Activated CD8-positive, alpha-beta T cell treated with anti-CD3 and anti-CD28 coated beads, Interleukin-2, amount 10 ng/mL, durations not matched to agents 7 days and 5 days (primary cell): ENCODE data around the gene PRPF38A. TPM values are rescaled to one million over a fixed set of nuclear protein-coding genes. Genes with fewer than 3 reads are reported as not detected.

Source experiments
- ATAC-seq: fragments of 150-1000 bp; cut with Tn5 transposase; one replicate; pipeline ENCODE4 v1.10.0; 2021; ENCODE audit warnings: moderate library complexity
- CTCF ChIA-PET: fragments of 350-600 bp; sonication (Branson Sonifier 250); formaldehyde crosslinking; loops from one replicate; lab custom pipeline; 2021; ENCODE audit warnings: antibody characterized with exemption; lab: Charles Lee
- POLR2A ChIA-PET: fragments of 350-600 bp; sonication (Branson Sonifier 250); formaldehyde crosslinking; loops from one replicate; lab custom pipeline; 2021; ENCODE audit warnings: antibody characterized with exemption; lab: Charles Lee
- DNase-seq: peaks from one replicate; pipeline ENCODE4 v3.0.0-alpha.2; 2020
- H3K27ac Mint-ChIP-seq: one replicate; pipeline ENCODE4 v1.8.0; 2021; ENCODE audit warnings: mild to moderate bottlenecking, mixed read lengths
- H3K27me3 Mint-ChIP-seq: one replicate; pipeline ENCODE4 v1.8.0; 2021; ENCODE audit warnings: low read depth, mixed read lengths
- H3K36me3 Mint-ChIP-seq: one replicate; pipeline ENCODE4 v1.8.0; 2021; ENCODE audit warnings: low read depth, mixed read lengths
- H3K4me1 Mint-ChIP-seq: one replicate; pipeline ENCODE4 v1.8.0; 2021; ENCODE audit warnings: low read depth, mixed read lengths
- H3K4me3 Mint-ChIP-seq: one replicate; pipeline ENCODE4 v1.8.0; 2021; ENCODE audit warnings: mild to moderate bottlenecking, mixed read lengths
- H3K9me3 Mint-ChIP-seq: one replicate; pipeline ENCODE4 v1.8.0; 2022; ENCODE audit warnings: mixed read lengths; ENCODE audit not compliant: insufficient read depth
- total RNA-seq, 2 experiments: library from RNA; stranded (reverse); gene quantifications; one replicate each; pipeline ENCODE4 v1.2.3, GENCODE V29; 2021

PRPF38A gene
- total RNA-seq, 2 experiments from 2014 or later: 102 to 104 TPM

DNA sequence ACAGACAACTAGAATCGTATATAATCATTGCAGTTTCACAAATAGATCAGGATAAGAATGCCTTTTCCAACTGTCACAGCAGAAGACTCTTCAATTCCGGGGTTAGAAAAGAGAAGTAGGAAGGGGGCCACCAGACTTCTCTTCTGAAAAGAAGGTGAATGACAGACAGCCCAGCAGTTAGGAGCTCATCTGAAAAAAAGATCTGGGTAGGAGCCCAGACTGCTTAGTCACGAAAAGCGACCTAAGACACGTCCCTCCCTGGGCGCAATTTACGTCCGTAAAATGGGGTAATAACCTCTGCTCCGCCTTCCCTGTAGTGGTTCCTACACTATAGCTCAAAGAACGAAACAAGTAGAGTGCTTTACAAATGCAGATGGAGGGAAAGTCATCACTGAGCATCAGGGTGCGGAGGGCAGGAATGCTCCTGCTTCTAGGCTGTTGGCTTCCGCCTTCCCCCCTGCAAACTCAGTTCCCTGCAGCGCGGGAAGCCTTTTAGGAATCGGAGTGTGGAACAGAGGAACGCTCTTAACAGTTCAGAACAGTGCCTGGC is 761 bp upstream of the PRPF38A start:
- peak; percentile 80 for DNase-seq
- peaks cover 59% of the 10 kb centered on the region for H3K36me3 Mint-ChIP-seq
- ChIA-PET CTCF (interaction anchor here (0.8 to 3.2 kb wide), 13 partner anchors 8 to 282 kb away, joined by 3 to 34 read pairs (median 4); no protein-coding TSS in a partner anchor), POLR2A (interaction anchor here (0.5 to 4.0 kb wide), 35 partner anchors 9 to 560 kb away, joined by 3 to 43 read pairs (median 4); partner anchors contain the start of genes CC2D1B, SHISAL2A, TUT4 and ZYG11A)
- H3K9me3 Mint-ChIP-seq: no peaks in the 10 kb centered on the region
- peak overlapping the region; percentile 100 for H3K27ac Mint-ChIP-seq
- peak overlapping the region; percentile 100 for H3K4me3 Mint-ChIP-seq
- peaks cover 52% of the 10 kb centered on the region for H3K4me1 Mint-ChIP-seq
- ATAC-seq: peak; percentile 59
- H3K27me3 Mint-ChIP-seq: no peaks in the 10 kb centered on the region

DNA sequence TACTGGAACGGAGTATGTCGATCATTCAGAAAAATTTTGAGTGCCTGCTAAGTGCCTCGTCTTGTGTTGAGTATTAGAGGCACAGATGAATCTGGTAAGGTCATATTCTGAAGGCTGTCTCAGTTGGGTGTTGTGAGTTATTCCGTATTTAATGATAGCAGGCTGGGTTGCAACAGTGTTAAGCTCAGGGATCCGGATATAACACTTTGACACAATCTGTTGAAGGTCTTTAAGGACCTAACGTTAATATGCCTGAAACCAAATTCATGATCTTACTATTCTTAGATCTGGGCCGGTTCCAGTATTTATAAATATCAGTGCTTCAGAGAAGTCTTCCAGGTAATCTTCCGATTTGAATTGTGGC is 555 bp downstream of the PRPF38A start:
- POLR2A ChIA-PET: interaction anchor here (0.6 to 4.0 kb wide), 25 partner anchors 12 to 372 kb away, joined by 3 to 43 read pairs (median 5); partner anchors contain the start of genes CC2D1B, KTI12, SHISAL2A and TUT4
- CTCF ChIA-PET: interaction anchor here (0.9 to 3.2 kb wide), 17 partner anchors 10 to 343 kb away, joined by 3 to 34 read pairs (median 4); partner anchors contain the start of gene TUT4
- peaks cover 59% of the 10 kb centered on the region for H3K36me3 Mint-ChIP-seq
- H3K27ac Mint-ChIP-seq: peak overlapping the region; percentile 100
- H3K27me3 Mint-ChIP-seq: no peaks in the 10 kb centered on the region
- H3K4me1 Mint-ChIP-seq: peaks cover 51% of the 10 kb centered on the region
- DNase-seq (no peak), ATAC-seq (no peak)
- H3K9me3 Mint-ChIP-seq: no peaks in the 10 kb centered on the region
- H3K4me3 Mint-ChIP-seq: peak overlapping the region; percentile 100

DNA sequence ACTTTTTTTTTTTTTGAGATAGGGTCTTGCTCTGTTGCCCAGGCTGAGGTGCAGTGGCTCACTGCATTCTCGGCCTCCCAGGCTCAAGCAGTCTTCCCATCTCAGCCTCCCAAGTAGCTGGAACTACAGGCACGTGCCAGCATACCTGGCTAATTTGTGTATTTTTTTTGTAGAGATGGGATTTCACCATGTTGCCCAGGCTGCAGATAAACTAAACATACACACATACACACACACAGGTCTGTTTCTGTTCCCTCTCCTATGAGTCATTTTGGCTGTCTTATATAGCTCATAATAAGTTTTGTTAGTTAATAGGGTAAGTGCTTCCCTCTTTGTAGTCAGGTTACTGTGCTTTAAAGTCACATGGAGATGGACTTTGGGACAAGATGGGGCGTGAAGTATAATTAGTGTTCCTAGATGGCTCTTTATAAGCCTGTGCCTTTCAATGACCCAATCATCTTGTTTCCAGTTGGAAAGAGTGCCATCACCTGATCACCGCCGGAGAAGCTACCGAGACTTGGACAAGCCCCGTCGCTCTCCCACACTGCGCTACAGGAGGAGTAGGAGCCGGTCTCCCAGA is 9.1 kb downstream of the PRPF38A start:
- ChIA-PET POLR2A (interaction anchor here (9.2 kb wide), 1 partner anchor 8 kb away, joined by 40 read pairs; the partner anchor contains the start of genes ORC1 and PRPF38A), CTCF (interaction anchor here (1.2 kb wide), 1 partner anchor 272 kb away, joined by 3 read pairs; no protein-coding TSS in a partner anchor)
- H3K27ac Mint-ChIP-seq: no peak overlapping the region
- H3K4me1 Mint-ChIP-seq: peaks cover 4% of the 10 kb centered on the region
- DNase-seq: no peak
- no peak for ATAC-seq
- no peaks in the 10 kb centered on the region for H3K27me3 Mint-ChIP-seq
- no peaks in the 10 kb centered on the region for H3K9me3 Mint-ChIP-seq
- H3K36me3 Mint-ChIP-seq: peaks cover 73% of the 10 kb centered on the region
- no peak overlapping the region for H3K4me3 Mint-ChIP-seq

DNA sequence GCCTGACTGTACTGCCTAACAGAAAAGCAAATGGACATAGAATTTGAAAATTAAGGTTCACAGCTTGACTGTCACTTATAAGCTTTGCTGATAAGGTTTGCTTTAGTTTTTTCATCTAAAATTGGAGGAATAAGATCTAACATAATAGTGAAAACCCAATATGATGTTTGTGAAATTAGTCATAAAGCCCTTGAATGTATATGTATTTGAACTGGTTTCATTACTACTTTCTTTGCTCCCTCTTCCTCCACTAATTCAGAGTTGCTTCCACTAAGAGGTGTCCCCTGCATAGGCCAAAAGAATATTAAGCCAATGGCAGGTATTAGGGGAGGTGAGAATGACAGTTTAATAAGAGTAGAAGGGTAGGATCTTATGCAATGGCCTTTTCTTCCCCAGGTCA is 10.5 kb downstream of the PRPF38A start:
- peaks cover 11% of the 10 kb centered on the region for H3K4me1 Mint-ChIP-seq
- ChIA-PET POLR2A (interaction anchor here (0.7 to 9.2 kb wide), 2 partner anchors 10 to 205 kb away, joined by 3 to 40 read pairs; partner anchors contain the start of genes ORC1 and PRPF38A), CTCF (interaction anchor here (1.2 kb wide), 1 partner anchor 11 kb away, joined by 5 read pairs; the partner anchor contains the start of genes ORC1 and PRPF38A)
- H3K27ac Mint-ChIP-seq: no peak overlapping the region
- H3K27me3 Mint-ChIP-seq: no peaks in the 10 kb centered on the region
- no peak overlapping the region for H3K4me3 Mint-ChIP-seq
- no peak for ATAC-seq
- peaks cover 71% of the 10 kb centered on the region for H3K36me3 Mint-ChIP-seq
- no peak for DNase-seq
- H3K9me3 Mint-ChIP-seq: no peaks in the 10 kb centered on the region

DNA sequence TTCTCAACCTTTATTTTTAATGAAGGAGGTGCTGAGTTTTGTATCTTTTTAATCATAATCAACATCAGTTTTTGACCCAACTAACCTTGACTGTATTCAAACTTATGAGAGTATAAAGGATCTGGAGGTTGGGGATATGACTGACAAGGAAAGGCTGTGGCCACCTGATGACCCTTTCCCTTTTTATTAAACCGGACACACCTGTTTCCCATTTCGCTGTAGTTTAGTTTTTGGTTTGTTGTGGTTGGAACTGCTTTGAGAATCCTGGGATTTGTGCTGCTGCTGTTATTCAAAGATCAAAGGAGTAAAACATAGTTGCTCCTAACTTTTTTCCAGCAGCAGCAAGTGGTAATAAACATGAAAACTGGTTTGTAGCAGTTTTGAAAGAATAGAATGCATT is 12.4 kb downstream of the PRPF38A start:
- peaks cover 14% of the 10 kb centered on the region for H3K4me1 Mint-ChIP-seq
- no peaks in the 10 kb centered on the region for H3K9me3 Mint-ChIP-seq
- no peaks in the 10 kb centered on the region for H3K27me3 Mint-ChIP-seq
- DNase-seq (no peak), ATAC-seq (no peak)
- H3K27ac Mint-ChIP-seq: no peak overlapping the region
- peaks cover 64% of the 10 kb centered on the region for H3K36me3 Mint-ChIP-seq
- no peak overlapping the region for H3K4me3 Mint-ChIP-seq
- ChIA-PET POLR2A (interaction anchor here (9.2 kb wide), 1 partner anchor 12 kb away, joined by 40 read pairs; the partner anchor contains the start of genes ORC1 and PRPF38A), CTCF (no interaction called here)

DNA sequence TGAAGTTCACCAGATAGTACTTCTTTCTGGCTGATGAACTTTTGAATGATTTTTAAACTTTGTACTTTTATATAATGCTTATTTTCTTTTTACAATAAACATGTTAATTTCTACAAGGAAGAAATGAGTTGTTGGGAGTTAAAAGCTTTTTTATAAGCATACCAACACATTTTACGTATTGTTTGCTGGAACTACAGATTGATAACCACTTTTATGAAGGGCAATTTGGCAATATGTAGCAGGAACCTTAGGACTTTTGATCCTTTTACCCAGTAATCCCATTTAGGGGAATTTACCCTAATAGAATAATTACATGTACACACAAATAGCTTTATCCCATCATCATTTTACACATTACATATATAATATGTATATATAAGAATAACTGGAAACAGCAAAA is 16.3 kb downstream of the PRPF38A start:
- H3K4me1 Mint-ChIP-seq: peaks cover 41% of the 10 kb centered on the region
- ChIA-PET POLR2A (interaction anchor here (0.6 to 9.2 kb wide), 2 partner anchors 9 to 16 kb away, joined by 3 to 40 read pairs; partner anchors contain the start of genes ORC1 and PRPF38A), CTCF (no interaction called here)
- H3K4me3 Mint-ChIP-seq: no peak overlapping the region
- no peak overlapping the region for H3K27ac Mint-ChIP-seq
- H3K27me3 Mint-ChIP-seq: no peaks in the 10 kb centered on the region
- ATAC-seq (no peak), DNase-seq (no peak)
- peaks cover 58% of the 10 kb centered on the region for H3K36me3 Mint-ChIP-seq
- no peaks in the 10 kb centered on the region for H3K9me3 Mint-ChIP-seq

DNA sequence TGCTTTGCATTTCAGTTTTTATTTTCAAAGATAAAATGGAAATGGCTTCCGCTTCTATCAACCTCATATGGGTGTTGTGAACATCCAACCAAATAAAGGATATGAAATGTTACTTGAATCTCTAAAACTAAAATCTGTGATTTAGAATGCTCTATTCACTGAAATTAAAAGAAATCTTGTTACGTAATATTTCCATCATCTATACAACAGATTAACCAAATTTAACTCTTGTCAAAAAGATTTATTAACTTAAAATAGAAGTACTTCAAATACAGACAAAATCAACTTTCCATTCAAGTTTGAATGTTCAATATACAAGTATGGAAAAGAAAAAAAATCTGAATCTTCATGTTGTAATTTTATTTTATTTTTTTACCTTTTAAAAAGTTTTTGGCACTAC is 18.7 kb downstream of the PRPF38A start:
- CTCF ChIA-PET: interaction anchor here (1.0 to 2.0 kb wide), 8 partner anchors 9 to 263 kb away, joined by 3 to 17 read pairs (median 4); partner anchors contain the start of gene ORC1

DNA sequence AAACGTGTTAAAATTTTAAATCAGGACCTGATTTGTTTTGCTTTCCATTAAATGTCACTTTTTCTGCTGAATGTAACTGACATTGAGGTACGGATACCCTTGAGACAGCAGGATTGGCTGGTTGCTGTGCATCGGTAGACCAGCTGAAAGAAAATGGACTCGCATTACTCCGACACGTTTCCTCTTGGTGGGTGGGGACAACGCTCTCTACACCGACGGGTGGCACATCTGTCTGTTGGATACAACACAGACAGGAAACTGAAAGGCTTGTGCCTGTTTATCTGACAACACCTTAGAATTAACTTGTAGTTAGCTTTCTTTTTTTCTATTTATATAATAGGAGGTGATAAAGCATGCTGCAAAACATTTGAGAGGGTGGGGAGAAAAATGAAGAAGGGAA is 19.4 kb downstream of the PRPF38A start:
- Mint-ChIP-seq H3K4me3 (peak overlapping the region; percentile 61), H3K27ac (peak overlapping the region; percentile 94), H3K27me3 (no peaks in the 10 kb centered on the region), H3K9me3 (no peaks in the 10 kb centered on the region), H3K36me3 (peaks cover 50% of the 10 kb centered on the region), H3K4me1 (peaks cover 45% of the 10 kb centered on the region)
- DNase-seq (peak; percentile 87), ATAC-seq (peak; percentile 95)
- CTCF ChIA-PET: interaction anchor here (0.9 to 2.0 kb wide), 11 partner anchors 9 to 264 kb away, joined by 3 to 17 read pairs (median 4); partner anchors contain the start of gene ORC1
- POLR2A ChIA-PET: interaction anchor here (0.6 to 2.2 kb wide), 12 partner anchors 12 to 280 kb away, joined by 3 to 43 read pairs (median 4); partner anchors contain the start of genes ORC1, PRPF38A and TUT4

More for the DNA sequence above, 18.7 kb downstream of the PRPF38A start:
- no peak for ATAC-seq
- H3K4me1 Mint-ChIP-seq: peaks cover 49% of the 10 kb centered on the region
- peaks cover 53% of the 10 kb centered on the region for H3K36me3 Mint-ChIP-seq
- H3K9me3 Mint-ChIP-seq: no peaks in the 10 kb centered on the region
- H3K27ac Mint-ChIP-seq: peak overlapping the region; percentile 65
- POLR2A ChIA-PET: interaction anchor here (0.8 to 2.2 kb wide), 8 partner anchors 19 to 280 kb away, joined by 3 to 43 read pairs (median 5); partner anchors contain the start of genes ORC1, PRPF38A and TUT4
- no peaks in the 10 kb centered on the region for H3K27me3 Mint-ChIP-seq
- no peak overlapping the region for H3K4me3 Mint-ChIP-seq
- no peak for DNase-seq

DNA sequence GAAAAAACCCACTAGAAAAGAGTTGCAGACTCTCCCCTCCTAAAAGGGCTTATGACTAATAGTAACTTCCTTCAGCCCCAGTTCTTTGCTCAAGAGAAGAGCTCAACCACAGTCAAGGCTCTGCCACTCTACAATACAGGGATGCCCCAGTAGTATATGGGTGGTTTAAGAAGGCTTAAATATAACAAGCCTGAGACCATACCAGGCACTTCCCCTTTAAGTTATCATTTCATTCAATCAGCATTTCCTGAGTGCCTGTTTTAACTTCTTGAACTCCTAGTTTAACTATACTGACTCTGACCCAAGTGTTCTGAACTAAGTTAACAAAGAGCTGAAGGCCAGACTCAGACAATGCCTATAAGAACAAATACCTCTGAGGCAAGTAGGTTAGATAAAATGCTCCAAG is 19.8 kb downstream of the PRPF38A start:
- H3K27ac Mint-ChIP-seq: peak overlapping the region; percentile 94
- peak overlapping the region; percentile 61 for H3K4me3 Mint-ChIP-seq
- DNase-seq: peak; percentile 49
- peak; percentile 89 for ATAC-seq
- no peaks in the 10 kb centered on the region for H3K27me3 Mint-ChIP-seq
- CTCF ChIA-PET: interaction anchor here (0.8 to 2.0 kb wide), 12 partner anchors 8 to 275 kb away, joined by 3 to 17 read pairs (median 4); partner anchors contain the start of gene ORC1
- POLR2A ChIA-PET: interaction anchor here (0.6 to 2.2 kb wide), 12 partner anchors 12 to 369 kb away, joined by 3 to 43 read pairs (median 3); partner anchors contain the start of genes ORC1, PRPF38A and TUT4
- no peaks in the 10 kb centered on the region for H3K9me3 Mint-ChIP-seq
- H3K36me3 Mint-ChIP-seq: peaks cover 51% of the 10 kb centered on the region
- H3K4me1 Mint-ChIP-seq: peaks cover 43% of the 10 kb centered on the region

DNA sequence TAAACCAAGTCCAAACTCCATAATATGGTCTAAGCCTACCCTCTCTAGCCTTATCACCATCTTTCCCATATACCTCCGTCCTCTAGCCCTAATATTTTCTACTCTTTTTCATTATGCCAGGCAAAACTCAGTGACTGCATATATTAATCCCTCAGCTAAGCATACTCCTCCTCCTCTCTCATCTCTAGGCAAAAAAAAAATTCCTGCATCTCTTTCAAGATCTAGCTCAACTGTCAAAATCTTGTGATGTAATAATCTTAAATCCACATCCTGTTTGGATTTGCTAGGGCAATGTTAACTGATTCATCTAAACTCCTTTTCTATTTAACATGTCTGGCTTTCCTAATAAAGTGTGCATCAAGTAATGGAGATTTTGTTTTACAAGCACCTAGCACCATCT is 20.4 kb downstream of the PRPF38A start:
- Mint-ChIP-seq H3K4me3 (peak overlapping the region; percentile 61), H3K27ac (peak overlapping the region; percentile 94), H3K9me3 (no peaks in the 10 kb centered on the region), H3K36me3 (peaks cover 47% of the 10 kb centered on the region), H3K4me1 (peaks cover 38% of the 10 kb centered on the region), H3K27me3 (no peaks in the 10 kb centered on the region)
- ATAC-seq (no peak), DNase-seq (no peak)
- ChIA-PET POLR2A (interaction anchor here (0.6 to 2.2 kb wide), 10 partner anchors 13 to 369 kb away, joined by 3 to 43 read pairs (median 3); partner anchors contain the start of genes ORC1, PRPF38A and TUT4), CTCF (interaction anchor here (0.8 to 2.0 kb wide), 8 partner anchors 20 to 274 kb away, joined by 3 to 17 read pairs (median 6); partner anchors contain the start of gene ORC1)

DNA sequence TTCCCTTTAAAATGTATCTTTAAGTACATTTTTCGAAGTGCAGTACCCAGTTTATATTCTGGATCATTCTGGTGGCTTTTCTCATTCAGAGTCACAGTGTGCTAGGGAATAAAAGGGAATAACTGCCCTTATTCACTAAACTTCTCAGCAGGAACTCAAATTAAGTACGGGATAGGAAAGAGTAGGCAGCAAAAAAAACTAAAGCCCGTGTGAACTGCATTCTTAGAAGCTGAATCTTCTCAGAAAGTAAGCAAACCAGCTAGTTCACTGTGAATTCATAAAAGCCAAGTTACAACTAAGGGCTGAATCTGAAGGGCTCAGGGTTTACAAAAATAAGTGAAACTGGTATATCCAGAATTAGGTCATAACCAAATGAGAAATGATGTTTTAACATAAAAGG is 22.0 kb downstream of the PRPF38A start:
- peaks cover 48% of the 10 kb centered on the region for H3K36me3 Mint-ChIP-seq
- ChIA-PET POLR2A (interaction anchor here (0.7 to 2.0 kb wide), 2 partner anchors 22 to 130 kb away, joined by 3 to 7 read pairs; partner anchors contain the start of genes ORC1 and PRPF38A), CTCF (interaction anchor here (1.1 to 1.2 kb wide), 2 partner anchors 12 to 21 kb away, joined by 3 to 4 read pairs; no protein-coding TSS in a partner anchor)
- no peaks in the 10 kb centered on the region for H3K9me3 Mint-ChIP-seq
- no peak overlapping the region for H3K4me3 Mint-ChIP-seq
- peaks cover 36% of the 10 kb centered on the region for H3K4me1 Mint-ChIP-seq
- no peaks in the 10 kb centered on the region for H3K27me3 Mint-ChIP-seq
- ATAC-seq (no peak), DNase-seq (no peak)
- no peak overlapping the region for H3K27ac Mint-ChIP-seq
